Mesenchymal stem cell (in vitro differentiated cells and primary cell): ENCODE results near the gene PSEN1.
A peak's percentile ranks its signal among the peaks of the same experiment; 100 is the strongest.

Experiments
- DNase-seq: peaks from one replicate; pipeline ENCODE4 v3.0.0-alpha.2; 2013
- H2AFZ ChIP-seq: one replicate; pipeline ENCODE4 v1.6.1; 2013; ENCODE audit warnings: low read depth, mild to moderate bottlenecking, control low read depth, inconsistent platforms, low read length, moderate library complexity
- H2AK5ac ChIP-seq: 2 replicates; pipeline ENCODE4 v1.6.1; 2013; ENCODE audit warnings: low read length, moderate library complexity, mild to moderate bottlenecking, inconsistent platforms; ENCODE audit not compliant: severe bottlenecking
- H2BK120ac ChIP-seq: one replicate; pipeline ENCODE4 v1.6.1; 2013; ENCODE audit warnings: low read depth, mild to moderate bottlenecking, inconsistent platforms, low read length, moderate library complexity
- H2BK12ac ChIP-seq, 2 experiments: one replicate each; pipeline ENCODE4 v1.6.1; 2013; ENCODE audit warnings: inconsistent platforms in 2 of 2, low read length in 2 of 2, mild to moderate bottlenecking in 2 of 2, moderate library complexity in 2 of 2, control low read depth in 1 of 2
- H2BK15ac ChIP-seq: one replicate; pipeline ENCODE4 v1.6.1; 2013; ENCODE audit warnings: mild to moderate bottlenecking, low read depth, inconsistent platforms; ENCODE audit not compliant: poor library complexity, severe bottlenecking
- H2BK5ac ChIP-seq: 2 replicates; pipeline ENCODE4 v1.6.1; 2013; ENCODE audit warnings: low read depth, mild to moderate bottlenecking, low read length, control low read depth, inconsistent platforms; ENCODE audit not compliant: poor library complexity, severe bottlenecking
- H3K14ac ChIP-seq, 2 experiments: one replicate each; pipeline ENCODE4 v1.6.1; 2013; ENCODE audit warnings: inconsistent platforms in 2 of 2, low read length in 2 of 2, control low read depth in 1 of 2, mild to moderate bottlenecking in 1 of 2, moderate library complexity in 1 of 2
- H3K18ac ChIP-seq, 2 experiments: one replicate each; pipeline ENCODE4 v1.6.1; 2013; ENCODE audit warnings: inconsistent platforms in 2 of 2, low read length in 2 of 2, control low read depth in 1 of 2, low read depth in 1 of 2, mild to moderate bottlenecking in 1 of 2
- H3K23ac ChIP-seq, 2 experiments: one replicate each; pipeline ENCODE4 v1.6.1; 2013; ENCODE audit warnings: inconsistent platforms in 2 of 2, low read length in 2 of 2, mild to moderate bottlenecking in 2 of 2, moderate library complexity in 2 of 2, control low read depth in 1 of 2
- H3K27ac ChIP-seq: 2 replicates; pipeline ENCODE4 v1.5.1; 2013; ENCODE audit warnings: mild to moderate bottlenecking, moderate library complexity, low read length, control low read depth, inconsistent platforms; ENCODE audit not compliant: poor library complexity, severe bottlenecking
- H3K27me3 ChIP-seq, 2 experiments: 2 replicates each; pipeline versions ENCODE4 v1.6.1 to v1.7.0; 2013; ENCODE audit warnings: low read length in 2 of 2, mild to moderate bottlenecking in 2 of 2, moderate library complexity in 2 of 2, control low read depth in 1 of 2, inconsistent platforms in 1 of 2; ENCODE audit not compliant: control insufficient read depth in 1 of 2, insufficient read depth in 1 of 2
- H3K36me3 ChIP-seq, 2 experiments: 2 replicates each; pipeline versions ENCODE4 v1.6.1 to v1.7.0; 2013; ENCODE audit warnings: low read length in 2 of 2, control low read depth in 1 of 2, inconsistent platforms in 1 of 2, low read depth in 1 of 2, mild to moderate bottlenecking in 1 of 2; ENCODE audit not compliant: insufficient read depth in 2 of 2, control insufficient read depth in 1 of 2
- H3K4ac ChIP-seq, 2 experiments: one replicate each; pipeline ENCODE4 v1.6.1; 2013; ENCODE audit warnings: inconsistent platforms in 2 of 2, low read length in 2 of 2, mild to moderate bottlenecking in 2 of 2, moderate library complexity in 2 of 2, control low read depth in 1 of 2, low read depth in 1 of 2
- H3K4me1 ChIP-seq: 2 replicates; pipeline ENCODE4 v1.6.1; 2013; ENCODE audit warnings: low read depth, low read length, control low read depth; ENCODE audit not compliant: control insufficient read depth, insufficient read depth
- H3K4me2 ChIP-seq: 2 replicates; pipeline ENCODE4 v1.6.1; 2013; ENCODE audit warnings: low read length, mild to moderate bottlenecking, inconsistent platforms; ENCODE audit not compliant: poor library complexity, severe bottlenecking
- H3K4me3 ChIP-seq, 2 experiments: 2 replicates each; pipeline versions ENCODE4 v1.5.1 to v1.7.0; 2013; ENCODE audit warnings: low read length in 2 of 2, mild to moderate bottlenecking in 2 of 2, control low read depth in 1 of 2, low read depth in 1 of 2; ENCODE audit not compliant: insufficient read depth in 1 of 2
- H3K79me1 ChIP-seq: replicated peaks from 2 replicates; pipeline ENCODE4 v1.6.1; 2013; ENCODE audit warnings: mild to moderate bottlenecking, control low read depth, low read length, inconsistent platforms; ENCODE audit not compliant: poor library complexity, severe bottlenecking
- H3K9ac ChIP-seq: 2 replicates; pipeline ENCODE4 v1.7.0; 2013; ENCODE audit warnings: mild to moderate bottlenecking, low read length, moderate library complexity
- H3K9me3 ChIP-seq: 2 replicates; pipeline ENCODE4 v1.7.0; 2013; ENCODE audit warnings: mild to moderate bottlenecking, low read length; ENCODE audit not compliant: control insufficient read depth
- H4K8ac ChIP-seq: one replicate; pipeline ENCODE4 v1.6.1; 2013; ENCODE audit warnings: inconsistent platforms, mild to moderate bottlenecking, low read length, moderate library complexity
- H4K91ac ChIP-seq: one replicate; pipeline ENCODE4 v1.6.1; 2013; ENCODE audit warnings: mild to moderate bottlenecking, low read length, inconsistent platforms
- WGBS: methylation state at CpG from one replicate; pipeline ENCODE4 v1.1.7; 2013; ENCODE audit warnings: mixed read lengths; 5-methylcytosine and 5-hydroxymethylcytosine counted together

PSEN1 gene

DNA sequence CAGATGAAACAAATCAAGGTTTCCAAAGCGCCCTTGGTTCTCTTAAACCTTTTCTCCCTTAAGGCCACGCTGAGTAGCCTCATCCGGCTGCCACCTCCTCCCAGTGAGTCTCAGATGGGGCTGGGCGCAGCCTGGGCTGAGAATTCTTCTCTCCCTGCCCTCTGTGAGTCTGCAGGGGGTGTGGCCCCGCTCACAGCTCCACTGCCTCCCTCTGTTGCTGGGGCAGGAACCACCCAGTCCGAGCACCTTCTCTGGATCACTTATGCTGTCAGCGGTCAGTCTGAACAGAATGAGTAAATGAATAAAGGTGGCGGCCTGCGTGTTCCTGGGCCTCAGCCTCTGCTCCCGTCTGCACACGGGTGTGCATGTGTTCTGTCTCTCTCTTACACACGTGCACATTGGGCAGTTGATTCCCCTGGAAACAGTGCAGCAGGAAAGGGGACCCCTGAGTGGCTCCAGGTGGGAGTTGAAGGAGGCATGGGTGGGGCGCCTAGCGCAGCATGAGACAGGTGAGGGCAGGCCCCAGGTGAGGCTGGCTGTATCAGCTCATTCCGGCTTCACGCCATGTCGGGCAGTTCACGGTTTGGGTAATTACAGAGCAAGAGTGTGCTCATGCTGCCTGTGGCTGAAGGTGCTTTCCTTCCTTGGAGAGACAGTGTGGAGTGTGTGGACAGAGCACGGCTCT is 105.3 kb downstream of the PSEN1 start:
- no peak overlapping the region for H3K18ac ChIP-seq
- DNase-seq = no peak
- H3K79me1 ChIP-seq = peaks cover 14% of the 10 kb centered on the region
- H3K4me3 ChIP-seq = peak overlapping the region in 1 of 2 experiments; percentile 62
- H4K8ac ChIP-seq = no peak overlapping the region
- no peak overlapping the region for H2AFZ ChIP-seq
- no peak overlapping the region for H3K9ac ChIP-seq
- peak overlapping the region; percentile 55 for H3K27ac ChIP-seq
- H3K4me2 ChIP-seq = no peak overlapping the region
- H3K36me3 ChIP-seq = peaks cover 0 to 26% of the 10 kb centered on the region in 2 experiments
- H2AK5ac ChIP-seq = peak overlapping the region; percentile 60
- H4K91ac ChIP-seq = no peak overlapping the region
- H2BK15ac ChIP-seq = no peak overlapping the region
- 80% methylated on average over 19 of the region's 19 CpGs for WGBS
- no peak overlapping the region for H2BK120ac ChIP-seq
- H3K27me3 ChIP-seq = peaks cover 5 to 27% of the 10 kb centered on the region in 2 experiments
- peak overlapping the region; percentile 14 for H2BK5ac ChIP-seq
- peaks cover 64% of the 10 kb centered on the region for H3K4me1 ChIP-seq
- H3K23ac ChIP-seq = no peak overlapping the region
- no peak overlapping the region for H3K4ac ChIP-seq
- H3K9me3 ChIP-seq = no peaks in the 10 kb centered on the region
- H3K14ac ChIP-seq = peak overlapping the region in 1 of 2 experiments; percentile 4
- no peak overlapping the region for H2BK12ac ChIP-seq

DNA sequence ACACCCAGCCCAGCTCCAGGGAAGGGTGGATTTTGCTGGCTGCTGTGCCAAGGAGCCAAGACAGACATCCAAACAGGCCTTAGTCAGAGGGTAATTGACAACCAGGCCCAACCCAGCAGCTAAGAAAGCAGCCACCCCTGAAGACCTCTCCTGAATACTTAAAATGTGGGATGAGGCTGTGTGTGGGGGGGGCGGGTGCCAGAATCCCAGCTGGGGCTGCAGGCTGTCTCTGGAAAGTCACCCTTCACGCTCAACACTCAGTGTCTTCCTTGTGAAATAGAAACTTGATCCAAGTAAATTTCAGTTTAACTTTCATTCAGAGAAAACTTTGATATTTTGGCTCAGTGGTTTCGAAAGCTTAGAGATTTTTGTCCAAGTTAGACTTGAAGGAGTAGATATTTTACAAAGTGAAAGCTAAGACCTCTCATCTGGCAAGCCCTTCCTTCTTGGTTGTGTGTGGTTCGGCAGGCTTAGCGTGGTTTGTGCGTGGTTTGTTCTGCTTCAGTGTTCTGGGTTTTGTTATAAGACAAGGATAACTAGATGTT is 106.1 kb downstream of the PSEN1 start:
- Histone ChIP-seq H2AK5ac (no peak overlapping the region), H3K4me3 (peak overlapping the region in 1 of 2 experiments; percentile 62), H3K9ac (peak overlapping the region; percentile 60), H3K4me1 (peaks cover 64% of the 10 kb centered on the region), H3K36me3 (peaks cover 0 to 26% of the 10 kb centered on the region in 2 experiments), H3K18ac (no peak overlapping the region), H2BK5ac (no peak overlapping the region), H3K4ac (no peak overlapping the region), H3K27me3 (peaks cover 0 to 19% of the 10 kb centered on the region in 2 experiments), H3K27ac (peak overlapping the region; percentile 55), H3K14ac (no peak overlapping the region), H2BK15ac (no peak overlapping the region), H3K4me2 (peak overlapping the region; percentile 2), H4K8ac (no peak overlapping the region), H3K9me3 (no peaks in the 10 kb centered on the region), H2BK12ac (no peak overlapping the region), H3K79me1 (peaks cover 18% of the 10 kb centered on the region), H2BK120ac (no peak overlapping the region), H2AFZ (no peak overlapping the region), H3K23ac (no peak overlapping the region), H4K91ac (no peak overlapping the region)
- WGBS = 87% methylated on average over 4 of the region's 6 CpGs
- no peak for DNase-seq

DNA sequence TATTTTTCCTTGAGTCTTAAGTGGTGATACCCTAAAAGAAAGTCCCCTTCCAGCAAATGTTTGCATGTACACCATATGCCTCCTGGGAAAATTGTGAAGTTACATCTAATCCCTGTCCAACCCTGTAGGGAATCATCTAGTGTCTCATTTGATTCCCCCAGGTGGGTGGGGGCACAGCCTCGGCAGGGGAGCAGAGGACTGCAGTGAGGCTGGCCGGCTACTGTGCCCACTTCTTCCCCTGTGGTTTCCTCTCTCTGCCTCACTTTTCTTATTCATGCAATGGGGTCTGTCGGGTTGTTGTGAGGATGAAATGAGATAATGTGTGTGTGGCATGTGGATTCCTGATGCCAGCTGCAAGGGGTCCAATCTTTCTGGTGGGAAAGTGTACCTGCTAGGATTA is 107.0 kb downstream of the PSEN1 start:
- H3K4me2 ChIP-seq = no peak overlapping the region
- H4K8ac ChIP-seq = no peak overlapping the region
- H4K91ac ChIP-seq = no peak overlapping the region
- H2BK5ac ChIP-seq = no peak overlapping the region
- 95% methylated on average over 2 of the region's 3 CpGs for WGBS
- H3K79me1 ChIP-seq = peaks cover 18% of the 10 kb centered on the region
- H3K27me3 ChIP-seq = peaks cover 0 to 15% of the 10 kb centered on the region in 2 experiments
- no peak overlapping the region for H2BK12ac ChIP-seq
- no peaks in the 10 kb centered on the region for H3K9me3 ChIP-seq
- H2AFZ ChIP-seq = no peak overlapping the region
- peak overlapping the region; percentile 24 for H2AK5ac ChIP-seq
- H3K4me3 ChIP-seq = no peak overlapping the region
- no peak overlapping the region for H3K14ac ChIP-seq
- DNase-seq = no peak
- no peak overlapping the region for H2BK120ac ChIP-seq
- peaks cover 0 to 26% of the 10 kb centered on the region in 2 experiments for H3K36me3 ChIP-seq
- no peak overlapping the region for H3K4ac ChIP-seq
- no peak overlapping the region for H3K9ac ChIP-seq
- H2BK15ac ChIP-seq = no peak overlapping the region
- no peak overlapping the region for H3K23ac ChIP-seq
- no peak overlapping the region for H3K18ac ChIP-seq
- H3K4me1 ChIP-seq = peaks cover 62% of the 10 kb centered on the region
- H3K27ac ChIP-seq = peak overlapping the region; percentile 20

DNA sequence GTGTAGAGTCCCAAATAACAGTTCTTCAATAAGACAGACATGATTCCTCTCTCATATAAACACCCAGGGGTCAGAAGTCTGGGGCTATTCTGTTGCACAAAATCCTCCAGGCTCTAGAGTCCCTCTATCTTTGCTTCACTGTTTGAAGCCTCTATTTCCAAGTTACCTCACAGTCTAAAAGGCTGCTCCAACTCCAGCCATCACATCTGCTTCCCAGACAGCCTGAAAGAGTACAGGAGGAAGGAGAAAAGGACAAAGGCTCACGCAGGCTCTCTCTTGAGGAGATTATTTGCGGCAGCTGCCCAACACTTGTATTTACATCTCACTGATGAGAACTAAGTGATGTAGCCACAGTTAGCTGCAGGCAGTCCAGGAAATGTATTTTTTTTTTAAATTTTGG is 107.4 kb downstream of the PSEN1 start:
- Histone ChIP-seq H2AK5ac (peak overlapping the region; percentile 68), H3K4me3 (no peak overlapping the region), H3K14ac (no peak overlapping the region), H3K4ac (no peak overlapping the region), H3K23ac (no peak overlapping the region), H3K9me3 (no peaks in the 10 kb centered on the region), H3K27me3 (peaks cover 0 to 15% of the 10 kb centered on the region in 2 experiments), H2BK12ac (no peak overlapping the region), H3K18ac (no peak overlapping the region), H2BK5ac (no peak overlapping the region), H3K9ac (no peak overlapping the region), H3K4me1 (peaks cover 62% of the 10 kb centered on the region), H3K4me2 (no peak overlapping the region), H3K36me3 (peaks cover 0 to 26% of the 10 kb centered on the region in 2 experiments), H2BK120ac (no peak overlapping the region), H3K27ac (no peak overlapping the region), H2AFZ (no peak overlapping the region), H4K8ac (no peak overlapping the region), H3K79me1 (peaks cover 18% of the 10 kb centered on the region), H2BK15ac (no peak overlapping the region), H4K91ac (no peak overlapping the region)
- DNase-seq = no peak
- WGBS = 100% methylated on average over 1 of the region's 2 CpGs
